Activated T-cell treated with anti-CD3 and anti-CD28 coated beads, Interleukin-2, amount 50 U/mL, for 24 hours (primary cell): ENCODE measurements around the gene KCNB1.

Source experiments
- DNase-seq: peaks from one replicate; pipeline ENCODE4 v3.0.0-alpha.2; 2020
- H3K27ac Mint-ChIP-seq: 2 replicates; pipeline ENCODE4 v1.8.0; 2020; ENCODE audit warnings: mild to moderate bottlenecking, mixed read lengths
- H3K27me3 Mint-ChIP-seq: 2 replicates; pipeline ENCODE4 v1.8.0; 2020; ENCODE audit warnings: mixed read lengths
- H3K36me3 Mint-ChIP-seq: 2 replicates; pipeline ENCODE4 v1.8.0; 2020; ENCODE audit warnings: low read depth, mixed read lengths
- H3K4me1 Mint-ChIP-seq: 2 replicates; pipeline ENCODE4 v1.8.0; 2020; ENCODE audit warnings: low read depth, mixed read lengths
- H3K4me3 Mint-ChIP-seq: 2 replicates; pipeline ENCODE4 v1.8.0; 2020; ENCODE audit warnings: mild to moderate bottlenecking, moderate library complexity, mixed read lengths
- H3K9me3 Mint-ChIP-seq: 2 replicates; pipeline ENCODE4 v1.8.0; 2020; ENCODE audit warnings: mixed read lengths

KCNB1 gene

GRCh38 chr20:49447946-49448809 lies 34.3 kb downstream of the KCNB1 start:
- Mint-ChIP-seq H3K36me3 (no peaks in the 10 kb centered on the region), H3K27me3 (peaks cover 58% of the 10 kb centered on the region), H3K9me3 (no peaks in the 10 kb centered on the region), H3K4me3 (no peak overlapping the region), H3K27ac (no peak overlapping the region), H3K4me1 (no peaks in the 10 kb centered on the region)
- DNase-seq = no peak

DNA sequence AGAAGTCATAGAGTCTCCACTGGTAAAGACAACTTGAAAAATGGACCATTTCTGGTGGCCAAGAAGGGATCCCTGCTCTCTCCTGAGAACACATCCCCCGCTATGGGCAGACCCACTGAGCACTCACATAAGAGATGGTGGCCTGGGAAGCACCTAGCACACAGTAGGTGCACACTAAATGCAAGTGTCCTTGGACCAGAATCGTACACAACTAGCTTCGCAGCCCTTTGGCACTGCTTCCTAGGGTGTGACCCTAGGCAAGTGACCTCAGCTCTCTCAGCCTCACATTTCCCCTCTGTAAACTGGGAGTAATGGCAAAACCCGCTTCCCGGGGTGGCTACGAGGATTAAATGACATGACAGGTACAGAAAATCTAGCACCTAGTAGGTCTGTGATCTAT lies 35.1 kb downstream of the KCNB1 start:
- Mint-ChIP-seq H3K36me3 (no peaks in the 10 kb centered on the region), H3K27ac (no peak overlapping the region), H3K4me1 (no peaks in the 10 kb centered on the region), H3K4me3 (no peak overlapping the region), H3K27me3 (peaks cover 53% of the 10 kb centered on the region), H3K9me3 (no peaks in the 10 kb centered on the region)
- DNase-seq = no peak

DNA sequence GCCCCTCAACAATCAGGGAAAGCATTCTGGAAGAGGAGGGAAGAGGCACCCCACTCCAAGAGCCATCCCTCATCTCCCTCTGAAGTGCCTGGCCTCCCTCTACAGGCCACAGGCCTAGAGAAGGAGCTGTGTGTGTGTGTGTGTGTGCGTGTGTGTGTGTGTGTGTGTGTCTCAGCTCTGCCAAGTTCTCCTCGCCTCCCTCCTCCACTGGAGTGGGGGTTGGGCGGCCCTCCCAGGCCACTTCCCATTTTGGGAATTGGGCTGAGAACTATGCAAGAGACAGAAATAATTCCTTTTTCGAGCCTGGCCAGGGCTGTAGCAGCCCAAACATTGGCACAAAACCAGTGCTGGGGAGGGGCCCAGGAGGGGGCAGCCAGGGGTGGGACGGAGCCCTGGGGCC lies 35.7 kb downstream of the KCNB1 start:
- Mint-ChIP-seq H3K36me3 (no peaks in the 10 kb centered on the region), H3K4me1 (no peaks in the 10 kb centered on the region), H3K27me3 (peaks cover 53% of the 10 kb centered on the region), H3K4me3 (no peak overlapping the region), H3K9me3 (no peaks in the 10 kb centered on the region), H3K27ac (no peak overlapping the region)
- DNase-seq = no peak

DNA sequence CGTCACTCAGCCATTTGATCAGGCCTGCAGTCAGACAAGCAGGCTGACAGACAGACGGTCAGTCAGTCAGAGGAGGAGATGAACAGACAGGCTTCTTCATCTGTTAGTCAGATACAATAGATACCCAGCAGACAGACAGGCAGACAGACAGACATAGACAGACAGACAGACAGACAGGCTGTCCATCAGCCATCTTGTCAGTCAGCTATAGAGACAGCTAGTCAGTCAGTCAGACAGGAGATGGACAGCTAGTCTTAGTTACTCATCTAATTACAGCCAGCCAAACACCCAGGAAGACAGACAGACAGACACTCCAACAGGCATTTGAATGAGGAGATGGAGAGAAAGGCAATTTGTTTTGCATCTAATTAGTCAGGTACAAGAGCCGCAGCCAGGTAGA lies 36.4 kb downstream of the KCNB1 start:
- H3K27me3 Mint-ChIP-seq = peaks cover 52% of the 10 kb centered on the region
- no peak overlapping the region for H3K27ac Mint-ChIP-seq
- no peak for DNase-seq
- no peaks in the 10 kb centered on the region for H3K36me3 Mint-ChIP-seq
- H3K9me3 Mint-ChIP-seq = no peaks in the 10 kb centered on the region
- no peaks in the 10 kb centered on the region for H3K4me1 Mint-ChIP-seq
- H3K4me3 Mint-ChIP-seq = no peak overlapping the region

- no peak overlapping the region for H3K27ac Mint-ChIP-seq
- H3K9me3 Mint-ChIP-seq = no peaks in the 10 kb centered on the region
- no peaks in the 10 kb centered on the region for H3K4me1 Mint-ChIP-seq
- no peak overlapping the region for H3K4me3 Mint-ChIP-seq
- peaks cover 47% of the 10 kb centered on the region for H3K27me3 Mint-ChIP-seq
- no peak for DNase-seq
- H3K36me3 Mint-ChIP-seq = no peaks in the 10 kb centered on the region
These were observed 37.3 kb downstream of the KCNB1 start for GRCh38 chr20:49445176-49445575.

- Mint-ChIP-seq H3K4me1 (no peaks in the 10 kb centered on the region), H3K9me3 (no peaks in the 10 kb centered on the region), H3K27ac (no peak overlapping the region), H3K36me3 (no peaks in the 10 kb centered on the region), H3K4me3 (no peak overlapping the region), H3K27me3 (peaks cover 48% of the 10 kb centered on the region)
- DNase-seq = no peak
These were observed 37.9 kb downstream of the KCNB1 start for GRCh38 chr20:49444553-49444990.

DNA sequence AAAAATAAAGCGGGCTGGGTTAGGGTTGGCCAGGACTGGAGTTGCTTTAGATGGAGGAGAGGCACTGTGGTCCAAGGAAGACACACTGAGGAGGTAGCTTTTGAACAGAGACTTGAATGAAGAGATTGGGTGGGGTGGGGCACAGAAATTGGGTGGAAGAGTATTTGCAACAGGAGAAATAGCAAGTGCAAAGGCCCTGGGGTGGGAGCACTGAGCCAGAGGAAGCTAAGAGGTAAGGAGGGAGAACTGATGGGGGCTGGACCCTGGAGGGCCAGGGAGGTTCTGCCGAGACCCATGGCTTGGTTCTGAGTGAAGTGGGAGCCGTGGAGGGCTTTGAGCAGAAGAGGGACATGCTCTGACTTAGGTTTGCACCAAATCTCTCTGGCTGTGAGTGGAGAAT lies 45.4 kb downstream of the KCNB1 start:
- no peaks in the 10 kb centered on the region for H3K36me3 Mint-ChIP-seq
- no peak for DNase-seq
- H3K27me3 Mint-ChIP-seq = peaks cover 29% of the 10 kb centered on the region
- no peaks in the 10 kb centered on the region for H3K4me1 Mint-ChIP-seq
- H3K27ac Mint-ChIP-seq = no peak overlapping the region
- no peaks in the 10 kb centered on the region for H3K9me3 Mint-ChIP-seq
- H3K4me3 Mint-ChIP-seq = no peak overlapping the region

DNA sequence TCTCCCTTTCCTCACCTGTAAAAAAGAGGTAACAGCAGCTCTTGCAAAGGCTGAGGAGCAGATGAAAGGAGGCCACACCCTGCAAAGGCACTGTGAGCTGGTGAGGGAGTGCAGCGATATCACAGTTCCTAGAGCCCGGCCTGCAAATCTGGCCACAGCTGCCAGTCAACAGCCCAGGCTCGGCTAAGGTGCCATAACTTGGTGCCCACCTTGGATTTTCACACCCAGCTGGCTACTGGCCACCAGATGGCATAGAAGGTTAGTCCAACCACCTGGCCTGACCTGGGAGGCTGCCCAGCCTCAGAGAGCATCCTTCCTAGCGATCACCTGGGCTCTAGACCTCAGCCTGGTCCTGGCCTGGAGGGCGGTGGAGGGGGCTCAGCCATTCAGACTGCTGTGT lies 46.8 kb downstream of the KCNB1 start:
- no peak overlapping the region for H3K27ac Mint-ChIP-seq
- H3K9me3 Mint-ChIP-seq = no peaks in the 10 kb centered on the region
- no peak for DNase-seq
- no peaks in the 10 kb centered on the region for H3K36me3 Mint-ChIP-seq
- no peaks in the 10 kb centered on the region for H3K4me1 Mint-ChIP-seq
- H3K27me3 Mint-ChIP-seq = peaks cover 35% of the 10 kb centered on the region
- H3K4me3 Mint-ChIP-seq = no peak overlapping the region

DNA sequence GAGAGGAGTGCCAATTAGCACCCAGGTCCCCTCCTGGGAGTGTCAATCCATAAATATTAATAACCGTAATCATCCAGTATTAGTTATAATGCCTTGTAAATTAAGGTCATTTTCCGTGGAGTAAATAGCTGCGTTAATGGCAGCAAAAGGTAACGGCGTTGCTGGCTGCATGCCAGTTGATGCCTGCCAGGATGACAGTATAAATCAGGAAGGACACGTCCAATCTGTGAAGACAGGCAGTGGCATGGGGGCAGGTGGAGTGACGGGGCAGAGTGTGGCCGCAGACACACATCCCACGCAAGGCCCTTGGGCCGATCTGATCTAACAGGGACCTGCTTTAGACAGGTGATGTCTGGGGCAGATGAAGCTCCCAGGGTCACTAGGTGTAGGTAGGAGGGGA lies 49.1 kb downstream of the KCNB1 start:
- Mint-ChIP-seq H3K27ac (no peak overlapping the region), H3K4me1 (no peaks in the 10 kb centered on the region), H3K4me3 (no peak overlapping the region), H3K27me3 (peaks cover 32% of the 10 kb centered on the region), H3K9me3 (no peaks in the 10 kb centered on the region), H3K36me3 (no peaks in the 10 kb centered on the region)
- no peak for DNase-seq

GRCh38 chr20:49432550-49432949 lies 49.9 kb downstream of the KCNB1 start:
- Mint-ChIP-seq H3K27me3 (peaks cover 37% of the 10 kb centered on the region), H3K9me3 (no peaks in the 10 kb centered on the region), H3K27ac (no peak overlapping the region), H3K4me3 (no peak overlapping the region), H3K4me1 (no peaks in the 10 kb centered on the region), H3K36me3 (no peaks in the 10 kb centered on the region)
- no peak for DNase-seq

GRCh38 chr20:49431329-49431728 lies 51.1 kb downstream of the KCNB1 start:
- Mint-ChIP-seq H3K4me3 (no peak overlapping the region), H3K36me3 (no peaks in the 10 kb centered on the region), H3K27ac (no peak overlapping the region), H3K9me3 (no peaks in the 10 kb centered on the region), H3K27me3 (peaks cover 36% of the 10 kb centered on the region), H3K4me1 (no peaks in the 10 kb centered on the region)
- DNase-seq = no peak

DNA sequence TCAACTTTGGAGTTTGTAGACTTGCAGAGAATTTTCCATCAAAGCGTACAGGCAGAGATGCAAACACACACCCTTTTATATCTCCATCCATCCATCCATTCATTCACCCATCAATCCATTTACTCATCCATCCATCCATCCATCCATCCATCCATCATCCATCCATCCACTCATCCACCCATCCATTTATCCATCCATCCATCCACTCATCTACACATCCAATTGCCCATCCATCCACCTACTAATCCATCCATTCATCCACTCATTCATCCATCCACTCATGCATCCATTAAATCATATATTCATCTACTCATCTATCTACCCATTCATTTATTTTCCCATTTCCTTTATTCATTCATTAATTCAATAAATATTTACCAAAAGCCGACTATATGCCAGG lies 52.1 kb downstream of the KCNB1 start:
- Mint-ChIP-seq H3K27ac (no peak overlapping the region), H3K4me3 (no peak overlapping the region), H3K36me3 (no peaks in the 10 kb centered on the region), H3K27me3 (peaks cover 36% of the 10 kb centered on the region), H3K9me3 (no peaks in the 10 kb centered on the region), H3K4me1 (no peaks in the 10 kb centered on the region)
- DNase-seq = no peak

DNA sequence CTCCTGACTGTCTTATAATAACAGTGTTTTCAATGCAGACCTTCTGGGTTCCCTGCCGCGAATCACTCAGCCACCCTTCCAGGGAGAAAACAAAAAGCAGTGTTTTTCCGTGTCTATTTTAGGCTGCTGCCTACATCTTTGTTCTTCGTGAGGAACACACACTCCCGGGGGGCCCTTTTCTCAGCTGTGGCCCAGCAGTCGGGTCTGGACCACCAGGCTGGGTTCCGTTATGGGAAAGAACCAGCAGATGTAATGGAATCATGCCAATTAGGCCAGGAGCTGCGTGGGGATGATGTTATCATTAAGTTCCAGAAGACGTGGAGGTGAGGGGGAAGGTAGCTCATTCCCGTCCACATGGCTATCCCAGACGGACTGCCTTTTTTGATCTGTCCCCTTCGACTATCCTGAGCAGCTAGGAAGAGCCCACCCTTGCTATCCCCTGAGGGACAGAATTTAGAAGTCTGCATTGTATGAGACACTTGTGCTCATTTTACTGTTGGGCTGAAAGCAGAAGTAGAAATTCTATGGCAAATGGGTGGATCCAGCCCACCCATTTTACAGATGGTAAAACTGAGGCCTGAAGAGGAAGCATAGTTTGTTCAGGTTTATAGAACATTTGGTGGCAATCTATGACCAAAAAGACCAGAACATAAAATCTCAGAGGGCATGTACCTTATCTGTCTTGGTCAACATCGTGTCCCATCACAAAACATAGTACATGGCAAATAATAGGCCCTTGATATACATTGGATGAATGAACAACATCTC lies 54.5 kb downstream of the KCNB1 start:
- DNase-seq = no peak
- Mint-ChIP-seq H3K4me3 (no peak overlapping the region), H3K27ac (no peak overlapping the region), H3K36me3 (no peaks in the 10 kb centered on the region), H3K9me3 (no peaks in the 10 kb centered on the region), H3K4me1 (no peaks in the 10 kb centered on the region), H3K27me3 (peaks cover 43% of the 10 kb centered on the region)

GRCh38 chr20:49426873-49427272 lies 55.6 kb downstream of the KCNB1 start:
- peaks cover 48% of the 10 kb centered on the region for H3K27me3 Mint-ChIP-seq

GRCh38 chr20:49426395-49426794 lies 56.1 kb downstream of the KCNB1 start:
- Mint-ChIP-seq H3K27ac (no peak overlapping the region), H3K36me3 (no peaks in the 10 kb centered on the region), H3K27me3 (peaks cover 44% of the 10 kb centered on the region), H3K4me1 (no peaks in the 10 kb centered on the region), H3K4me3 (no peak overlapping the region), H3K9me3 (no peaks in the 10 kb centered on the region)
- no peak for DNase-seq

More at GRCh38 chr20:49426873-49427272, 55.6 kb downstream of the KCNB1 start:
- Mint-ChIP-seq H3K9me3 (no peaks in the 10 kb centered on the region), H3K36me3 (no peaks in the 10 kb centered on the region), H3K27ac (no peak overlapping the region), H3K4me1 (no peaks in the 10 kb centered on the region), H3K4me3 (no peak overlapping the region)
- DNase-seq = no peak
